ENCODE measurements around the gene SSU72.
"Not testable (repeated sequence)": the region's sequence is repeated elsewhere in the genome, so short reads cannot be mapped to it uniquely, and the experiment has no call there.

SSU72 gene

DNA sequence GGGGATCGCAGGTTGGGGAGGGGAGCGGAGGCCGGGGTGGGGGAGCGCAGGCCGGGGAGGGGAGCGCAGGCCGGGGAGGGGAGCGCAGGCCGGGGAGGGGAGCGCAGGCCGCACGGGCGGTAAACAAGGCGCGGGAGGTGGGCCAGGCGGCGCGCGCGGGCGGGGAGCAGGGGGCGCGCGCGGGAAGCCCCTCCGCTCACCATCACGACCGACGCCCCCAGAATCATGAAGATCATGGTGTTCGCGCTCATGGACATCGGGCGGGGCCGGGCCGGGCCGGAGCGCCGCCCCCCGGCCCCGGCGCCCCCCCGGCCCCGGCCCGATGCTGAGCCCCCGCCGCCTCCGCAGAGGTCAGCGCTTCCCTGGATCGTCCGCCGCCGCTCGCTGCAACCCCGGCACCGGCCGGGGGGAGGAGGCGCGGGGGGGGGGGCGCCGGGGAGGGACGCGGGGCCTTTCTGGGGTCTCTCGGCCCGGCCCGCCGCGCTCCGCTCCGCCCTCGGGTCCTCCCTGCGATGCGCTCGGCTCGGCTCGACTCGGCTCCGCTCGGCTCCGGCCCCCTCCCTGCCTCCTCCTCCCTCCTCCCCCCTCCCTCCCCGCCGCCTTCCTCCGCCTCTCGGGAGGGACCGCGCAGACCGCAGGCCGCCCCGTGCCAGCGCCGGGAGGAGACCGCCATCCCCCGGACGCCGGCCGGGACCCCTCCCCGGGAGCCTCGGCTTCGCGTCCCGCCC lies 34.4 kb downstream of the SSU72 start, which contains the start of gene TMEM240:
Gene TMEM240, minus strand, starts transcription at position 535 of the 728 bp plus-strand sequence. Its CDS starts 278 bp downstream, at position 257.
- DNase-seq = peak; percentile 35

DNA sequence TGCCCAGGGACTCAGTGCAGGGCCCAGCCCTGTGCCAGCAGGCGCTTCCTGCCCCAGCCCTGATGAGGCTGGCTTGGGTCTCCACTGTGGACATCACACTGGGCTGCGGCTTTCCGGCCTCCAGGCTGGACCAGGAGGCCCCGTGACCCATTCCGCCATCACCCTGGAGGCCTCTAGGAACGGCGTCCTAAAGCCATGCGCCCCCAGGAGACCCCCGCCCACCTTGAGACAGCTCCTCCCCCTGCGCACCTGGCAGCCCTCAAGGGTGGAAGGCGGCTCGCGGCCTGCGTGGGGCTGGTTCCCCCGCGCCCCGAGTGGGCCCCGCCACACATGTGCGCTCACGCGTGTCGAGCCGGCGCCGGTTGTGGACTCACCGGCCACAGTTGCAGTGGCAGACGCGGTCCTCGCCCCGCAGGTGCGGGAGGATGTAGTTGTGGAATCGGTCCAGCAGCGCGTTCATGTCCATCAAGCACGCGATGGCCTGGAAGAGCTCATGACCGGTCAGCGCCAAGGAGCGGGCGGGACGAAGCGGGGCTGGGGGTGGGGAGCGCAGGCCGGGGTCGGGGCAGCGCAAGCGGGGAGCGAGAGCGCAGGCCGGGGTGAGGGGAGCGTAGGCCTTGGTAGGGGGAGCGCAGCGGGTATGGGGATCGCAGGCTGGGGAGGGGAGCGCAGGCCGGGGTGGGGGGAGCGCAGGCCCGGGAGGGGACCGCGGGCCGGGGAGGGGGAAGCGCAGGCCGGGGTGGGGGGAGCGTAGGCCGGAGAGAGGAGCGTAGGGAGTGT lies 35.2 kb downstream of the SSU72 start:
- no peak for DNase-seq

- no peak for DNase-seq
These were observed 35.7 kb downstream of the SSU72 start for GRCh38 chr1:1538989-1539309.

- no peak for DNase-seq
These were observed 36.3 kb downstream of the SSU72 start for GRCh38 chr1:1538334-1538733.

- DNase-seq = no peak
These were observed 36.9 kb downstream of the SSU72 start for GRCh38 chr1:1537626-1538250.

- no peak for DNase-seq
These were observed 37.6 kb downstream of the SSU72 start for GRCh38 chr1:1536938-1537546.

- no peak for DNase-seq
These were observed 38.4 kb downstream of the SSU72 start for GRCh38 chr1:1536019-1536937.

DNA sequence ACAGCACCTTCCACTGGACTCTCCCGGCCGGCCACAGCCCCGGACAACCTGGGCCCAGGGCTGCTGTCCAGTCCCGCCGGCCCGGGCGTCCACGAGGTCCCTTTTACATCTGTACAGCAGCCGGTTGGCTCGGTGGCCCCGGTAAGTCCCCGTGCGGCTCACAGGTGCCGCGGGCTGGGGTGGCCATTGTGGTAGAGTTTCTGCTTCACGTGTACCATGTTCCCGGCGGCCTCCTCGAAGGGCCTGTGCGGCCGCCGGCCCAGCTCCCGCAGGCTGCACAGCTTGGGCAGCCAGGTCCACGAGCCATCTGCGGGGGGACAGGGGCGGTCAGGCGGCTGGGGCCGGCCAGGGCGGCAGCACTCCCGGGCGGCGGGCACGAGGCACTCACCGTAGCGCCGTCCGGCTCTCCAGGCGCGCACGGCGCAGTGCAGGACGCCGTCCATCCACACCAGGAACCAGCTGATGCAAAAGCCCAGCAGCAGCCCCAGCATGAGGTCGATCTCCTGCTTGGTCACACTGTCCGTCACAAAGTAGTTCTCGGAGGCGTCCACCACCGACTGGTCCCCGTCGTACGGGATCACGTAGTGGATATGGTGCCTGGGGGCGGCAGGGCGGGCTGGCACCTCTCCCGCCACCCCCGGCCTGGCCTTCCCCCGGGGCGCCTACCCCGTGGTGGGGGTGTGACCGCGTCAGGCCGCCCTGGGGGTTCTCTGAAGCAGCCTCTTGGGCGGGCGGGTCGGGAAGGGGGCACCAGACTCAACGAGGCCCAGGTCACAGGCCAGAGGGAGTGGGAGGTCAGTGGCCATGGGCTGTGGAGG lies 39.3 kb downstream of the SSU72 start:
- no peak for DNase-seq

GRCh38 chr1:1534401-1535154 lies 40.1 kb downstream of the SSU72 start:
- DNase-seq = no peak

DNA sequence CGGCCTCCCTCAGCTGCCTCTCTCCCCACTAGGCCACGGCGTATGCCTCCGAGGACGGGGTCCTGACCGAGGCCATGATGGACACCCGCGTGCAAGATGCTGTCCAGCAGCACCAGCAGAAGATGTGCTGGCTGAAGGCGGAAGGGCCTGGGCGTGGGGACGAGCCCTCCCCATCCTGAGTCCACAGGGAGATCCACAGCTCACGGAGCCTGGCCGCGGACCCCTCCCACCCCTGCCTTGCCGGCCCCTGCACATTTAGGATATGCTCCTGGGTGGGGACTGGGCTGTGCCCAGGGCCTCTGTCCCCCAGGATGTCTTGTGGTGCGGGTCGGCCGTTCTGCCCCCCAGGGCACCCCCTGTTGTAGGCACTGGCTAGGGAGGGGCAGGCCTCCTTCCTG lies 40.8 kb downstream of the SSU72 start:
- not testable (repeated sequence) for DNase-seq

- not testable (repeated sequence) for DNase-seq
These were observed 41.3 kb downstream of the SSU72 start for GRCh38 chr1:1533176-1533893.

GRCh38 chr1:1531947-1532346 lies 42.7 kb downstream of the SSU72 start:
- DNase-seq = no peak

- no peak for DNase-seq
These were observed 44.7 kb downstream of the SSU72 start for GRCh38 chr1:1529936-1530335.

DNA sequence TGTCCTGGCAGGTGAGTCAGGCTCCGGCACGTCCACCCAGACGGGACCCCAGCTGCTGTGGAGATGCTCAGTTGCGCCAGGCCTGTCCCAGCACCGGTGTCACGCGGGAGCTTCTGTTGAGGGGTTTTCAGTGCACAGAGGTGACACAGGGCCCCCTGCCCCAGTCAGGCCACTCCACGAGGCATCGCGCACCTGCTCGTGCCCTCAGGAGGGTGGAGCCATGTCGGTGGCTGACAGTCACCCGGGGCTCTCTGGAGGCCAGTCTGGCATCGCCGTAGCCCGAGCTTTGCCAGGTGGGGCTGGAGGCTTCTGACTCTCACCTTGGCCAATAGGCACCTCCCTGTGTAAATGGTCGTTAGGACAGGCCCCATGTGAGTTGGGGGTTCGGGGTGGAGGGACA lies 45.3 kb downstream of the SSU72 start:
- DNase-seq = no peak

GRCh38 chr1:1528301-1529267 lies 46.1 kb downstream of the SSU72 start:
- DNase-seq = no peak

- DNase-seq = no peak
These were observed 47.4 kb downstream of the SSU72 start for GRCh38 chr1:1527092-1527816.

GRCh38 chr1:1526476-1526875 lies 48.2 kb downstream of the SSU72 start:
- DNase-seq = not testable (repeated sequence)

Data from stimulated activated naive CD4-positive, alpha-beta T cell treated with Interleukin-2 at 50 U/mL for 16 hours (primary cell).